ENCODE data around the gene NELL1.
"Not testable (repeated sequence)": the region's sequence is repeated elsewhere in the genome, so short reads cannot be mapped to it uniquely, and the experiment has no call there.

The NELL1 gene

DNA sequence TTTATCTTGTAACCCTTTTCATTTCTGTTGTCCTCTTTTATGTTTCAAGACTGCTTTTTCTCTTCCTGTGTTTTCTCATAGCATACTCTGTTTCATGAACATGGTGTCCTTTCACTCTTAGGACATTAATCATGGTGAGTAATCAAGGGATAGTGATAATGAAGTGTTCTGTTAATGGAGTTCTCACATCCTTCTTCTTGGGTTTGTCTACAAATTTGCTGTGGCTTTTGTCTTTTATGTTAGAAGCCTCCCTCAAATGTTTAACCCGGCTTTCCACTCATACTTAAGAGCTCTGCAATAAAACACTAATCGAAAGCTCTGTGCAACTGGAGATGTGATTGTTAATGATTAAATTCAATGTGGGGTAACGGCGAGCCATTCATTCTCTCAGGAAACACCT, 593.6 kb downstream of the NELL1 start:
- no peak for FAIRE-seq
- DNase-seq (ENCODE audit: insufficient read length, low spot score) = no peak

GRCh38 chr11:21264125-21264524, 594.7 kb downstream of the NELL1 start:
- TF ChIP-seq POLR2A (IDR thresholded peaks at IDR 0.05; ENCODE audit: low read depth, low read length) = no peak
- TF ChIP-seq TAF1 (IDR thresholded peaks at IDR 0.05; ENCODE audit: low read depth, low read length) = no peak
- TF ChIP-seq POLR2AphosphoS5 (IDR thresholded peaks at IDR 0.05; ENCODE audit: low read depth, low read length) = no peak
- TF ChIP-seq PAX5 (IDR thresholded peaks at IDR 0.05; ENCODE audit: insufficient read depth, low read length, severe bottlenecking) = no peak
- TF ChIP-seq SPI1 (IDR thresholded peaks at IDR 0.05; ENCODE audit: low read depth, low read length) = no peak
- TF ChIP-seq POU2F2 (IDR thresholded peaks at IDR 0.05; ENCODE audit: low read depth, low read length) = no peak
- FAIRE-seq (no peak), DNase-seq (ENCODE audit: insufficient read length, low spot score) (no peak)

More for the DNA sequence above, 593.6 kb downstream of the NELL1 start:
- TF ChIP-seq TAF1 (IDR thresholded peaks at IDR 0.05; ENCODE audit: low read depth, low read length) = no peak
- TF ChIP-seq POLR2AphosphoS5 (IDR thresholded peaks at IDR 0.05; ENCODE audit: low read depth, low read length) = no peak
- no peak for TF ChIP-seq POU2F2 (IDR thresholded peaks at IDR 0.05; ENCODE audit: low read depth, low read length)
- no peak for TF ChIP-seq SPI1 (IDR thresholded peaks at IDR 0.05; ENCODE audit: low read depth, low read length)
- TF ChIP-seq POLR2A (IDR thresholded peaks at IDR 0.05; ENCODE audit: low read depth, low read length) = no peak

DNA sequence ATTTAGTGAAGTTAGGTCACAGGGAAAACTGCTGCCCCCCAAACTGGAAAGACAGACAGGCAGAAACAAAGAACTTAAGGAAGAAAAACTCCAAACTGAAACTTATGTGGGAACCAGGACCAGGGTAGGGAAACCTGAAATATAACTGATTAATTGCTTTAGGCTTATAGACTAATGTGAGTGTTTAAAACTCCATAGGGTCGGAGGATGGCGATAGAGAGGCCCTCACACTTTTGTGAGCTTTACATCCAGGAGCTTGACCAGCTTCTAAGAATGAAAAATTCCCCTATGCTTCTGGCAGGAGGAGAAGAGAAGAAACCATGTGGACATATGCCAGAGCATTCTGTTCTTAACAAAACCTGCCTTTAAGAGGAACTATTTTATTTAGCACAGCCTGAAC, 598.6 kb downstream of the NELL1 start:
- no peak for TF ChIP-seq POLR2AphosphoS5 (IDR thresholded peaks at IDR 0.05; ENCODE audit: low read depth, low read length)
- TF ChIP-seq TAF1 (IDR thresholded peaks at IDR 0.05; ENCODE audit: low read depth, low read length) = no peak
- no peak for TF ChIP-seq POLR2A (IDR thresholded peaks at IDR 0.05; ENCODE audit: low read depth, low read length)
- no peak for TF ChIP-seq POU2F2 (IDR thresholded peaks at IDR 0.05; ENCODE audit: low read depth, low read length)
- no peak for TF ChIP-seq SPI1 (IDR thresholded peaks at IDR 0.05; ENCODE audit: low read depth, low read length)
- TF ChIP-seq PAX5 (IDR thresholded peaks at IDR 0.05; ENCODE audit: insufficient read depth, low read length, severe bottlenecking) = no peak
- FAIRE-seq (no peak), DNase-seq (ENCODE audit: insufficient read length, low spot score) (no peak)

GRCh38 chr11:21272139-21272538, 602.8 kb downstream of the NELL1 start:
- not testable (repeated sequence) for FAIRE-seq; DNase-seq (ENCODE audit: insufficient read length, low spot score)

DNA sequence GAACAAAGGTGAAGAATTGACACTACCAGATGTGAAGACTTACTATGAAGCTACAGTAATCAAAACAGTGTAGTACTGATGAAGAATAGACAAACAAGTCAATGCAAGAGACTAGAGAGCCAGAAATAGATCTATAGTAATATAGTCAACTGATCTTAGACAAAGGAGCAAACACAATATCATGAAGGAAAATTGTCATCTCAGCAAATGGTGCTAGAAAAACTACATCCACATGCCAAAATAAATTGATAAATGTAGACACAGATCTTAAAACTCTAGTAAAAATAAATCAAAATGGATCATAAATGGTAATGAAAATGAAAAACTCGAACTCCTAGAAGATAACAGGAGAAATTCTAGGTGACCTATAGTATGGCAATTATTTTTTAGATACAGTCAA, 609.5 kb downstream of the NELL1 start:
- FAIRE-seq (no peak), DNase-seq (ENCODE audit: insufficient read length, low spot score) (no peak)
- no peak for TF ChIP-seq POU2F2 (IDR thresholded peaks at IDR 0.05; ENCODE audit: low read depth, low read length)
- no peak for TF ChIP-seq POLR2AphosphoS5 (IDR thresholded peaks at IDR 0.05; ENCODE audit: low read depth, low read length)
- TF ChIP-seq PAX5 (IDR thresholded peaks at IDR 0.05; ENCODE audit: insufficient read depth, low read length, severe bottlenecking) = no peak
- TF ChIP-seq TAF1 (IDR thresholded peaks at IDR 0.05; ENCODE audit: low read depth, low read length) = no peak
- TF ChIP-seq SPI1 (IDR thresholded peaks at IDR 0.05; ENCODE audit: low read depth, low read length) = no peak
- no peak for TF ChIP-seq POLR2A (IDR thresholded peaks at IDR 0.05; ENCODE audit: low read depth, low read length)

GRCh38 chr11:21285104-21285503, 615.7 kb downstream of the NELL1 start:
- DNase-seq (ENCODE audit: insufficient read length, low spot score) (no peak), FAIRE-seq (no peak)
- TF ChIP-seq POLR2AphosphoS5 (IDR thresholded peaks at IDR 0.05; ENCODE audit: low read depth, low read length) (no peak), PAX5 (IDR thresholded peaks at IDR 0.05; ENCODE audit: insufficient read depth, low read length, severe bottlenecking) (no peak), POU2F2 (IDR thresholded peaks at IDR 0.05; ENCODE audit: low read depth, low read length) (no peak), TAF1 (IDR thresholded peaks at IDR 0.05; ENCODE audit: low read depth, low read length) (no peak), SPI1 (IDR thresholded peaks at IDR 0.05; ENCODE audit: low read depth, low read length) (no peak), POLR2A (IDR thresholded peaks at IDR 0.05; ENCODE audit: low read depth, low read length) (no peak)

- DNase-seq (ENCODE audit: insufficient read length, low spot score) (no peak), FAIRE-seq (no peak)
- TF ChIP-seq POLR2A (IDR thresholded peaks at IDR 0.05; ENCODE audit: low read depth, low read length) = no peak
- TF ChIP-seq POU2F2 (IDR thresholded peaks at IDR 0.05; ENCODE audit: low read depth, low read length) = no peak
- no peak for TF ChIP-seq TAF1 (IDR thresholded peaks at IDR 0.05; ENCODE audit: low read depth, low read length)
- no peak for TF ChIP-seq SPI1 (IDR thresholded peaks at IDR 0.05; ENCODE audit: low read depth, low read length)
- TF ChIP-seq PAX5 (IDR thresholded peaks at IDR 0.05; ENCODE audit: insufficient read depth, low read length, severe bottlenecking) = no peak
- no peak for TF ChIP-seq POLR2AphosphoS5 (IDR thresholded peaks at IDR 0.05; ENCODE audit: low read depth, low read length)
These were observed 620.3 kb downstream of the NELL1 start for GRCh38 chr11:21289686-21290085.

DNA sequence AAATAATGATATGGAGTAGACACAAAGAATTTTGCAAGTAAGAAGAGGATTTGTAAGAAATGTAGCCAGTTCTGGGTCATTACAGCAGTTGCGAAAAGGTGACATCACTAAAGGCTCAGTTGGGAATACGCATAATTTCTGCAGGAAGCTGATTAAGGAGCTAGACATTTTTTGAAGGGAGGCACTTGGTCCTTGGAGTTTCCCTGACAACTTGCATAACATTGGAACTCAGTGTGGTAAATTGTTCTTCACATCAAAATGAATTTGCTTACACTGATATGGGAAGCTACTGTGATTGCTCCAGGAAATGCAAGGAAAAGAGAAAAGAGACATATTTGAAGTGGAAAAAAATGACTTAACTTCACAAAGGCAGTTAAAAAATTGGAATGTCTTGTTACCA, 626.1 kb downstream of the NELL1 start:
- DNase-seq (ENCODE audit: insufficient read length, low spot score) = no peak
- no peak for TF ChIP-seq POLR2AphosphoS5 (IDR thresholded peaks at IDR 0.05; ENCODE audit: low read depth, low read length)
- no peak for TF ChIP-seq TAF1 (IDR thresholded peaks at IDR 0.05; ENCODE audit: low read depth, low read length)
- TF ChIP-seq PAX5 (IDR thresholded peaks at IDR 0.05; ENCODE audit: insufficient read depth, low read length, severe bottlenecking) = no peak
- no peak for TF ChIP-seq POLR2A (IDR thresholded peaks at IDR 0.05; ENCODE audit: low read depth, low read length)
- no peak for TF ChIP-seq SPI1 (IDR thresholded peaks at IDR 0.05; ENCODE audit: low read depth, low read length)
- TF ChIP-seq POU2F2 (IDR thresholded peaks at IDR 0.05; ENCODE audit: low read depth, low read length) = no peak
- no peak for FAIRE-seq

DNA sequence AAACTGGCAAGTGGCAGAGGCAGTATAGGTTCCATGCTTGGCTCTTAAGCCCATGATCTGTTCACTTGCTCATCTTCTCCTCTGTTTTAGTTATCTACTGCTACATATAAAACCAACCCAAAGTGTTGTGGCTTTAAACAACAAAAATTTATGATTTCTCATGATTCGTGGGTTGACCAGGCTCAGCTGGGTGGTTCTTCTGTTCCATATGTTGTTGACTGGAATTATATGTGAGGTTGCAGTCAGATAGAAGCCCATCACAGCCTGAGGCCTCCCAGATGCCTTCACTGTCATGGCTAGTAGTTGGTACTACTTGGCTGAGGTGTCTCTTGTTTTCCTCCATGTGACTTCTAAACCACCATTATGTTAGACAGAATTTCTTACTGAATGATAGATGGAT, 632.6 kb downstream of the NELL1 start:
- TF ChIP-seq POLR2A (IDR thresholded peaks at IDR 0.05; ENCODE audit: low read depth, low read length) (no peak), POLR2AphosphoS5 (IDR thresholded peaks at IDR 0.05; ENCODE audit: low read depth, low read length) (no peak), TAF1 (IDR thresholded peaks at IDR 0.05; ENCODE audit: low read depth, low read length) (no peak), SPI1 (IDR thresholded peaks at IDR 0.05; ENCODE audit: low read depth, low read length) (no peak), PAX5 (IDR thresholded peaks at IDR 0.05; ENCODE audit: insufficient read depth, low read length, severe bottlenecking) (no peak), POU2F2 (IDR thresholded peaks at IDR 0.05; ENCODE audit: low read depth, low read length) (no peak)
- FAIRE-seq (no peak), DNase-seq (ENCODE audit: insufficient read length, low spot score) (no peak)

DNA sequence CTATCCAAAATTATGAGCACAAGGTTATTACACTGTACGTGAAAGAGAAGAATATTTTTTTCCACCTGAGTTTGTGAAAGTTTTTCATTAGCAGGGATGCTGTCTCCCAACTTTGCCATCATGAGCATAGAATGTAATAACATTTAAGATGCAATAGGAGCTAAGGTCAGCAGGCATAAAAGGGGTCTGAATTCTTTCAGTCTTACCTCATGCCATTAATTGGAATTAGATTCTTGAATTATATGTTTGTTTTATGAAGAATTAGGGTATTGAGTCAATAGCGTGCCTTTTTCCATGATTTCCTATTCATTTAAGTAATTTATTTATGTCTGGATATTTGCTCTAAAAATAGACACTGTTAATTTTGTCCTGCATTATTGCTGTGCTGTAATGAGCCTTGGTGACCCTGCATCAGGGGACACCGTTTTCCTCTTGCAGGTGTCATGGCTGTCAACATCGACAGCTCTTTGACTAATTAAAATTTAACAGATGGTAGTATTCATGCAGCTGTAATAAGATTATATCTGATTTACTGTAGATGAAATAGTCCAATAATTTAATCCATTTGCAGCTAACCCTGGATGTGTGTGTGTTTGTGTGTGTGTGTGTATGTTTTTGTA, 637.5 kb downstream of the NELL1 start:
- no peak for FAIRE-seq
- TF ChIP-seq POLR2A (IDR thresholded peaks at IDR 0.05; ENCODE audit: low read depth, low read length) (no peak), TAF1 (IDR thresholded peaks at IDR 0.05; ENCODE audit: low read depth, low read length) (no peak), POLR2AphosphoS5 (IDR thresholded peaks at IDR 0.05; ENCODE audit: low read depth, low read length) (no peak), SPI1 (IDR thresholded peaks at IDR 0.05; ENCODE audit: low read depth, low read length) (no peak), PAX5 (IDR thresholded peaks at IDR 0.05; ENCODE audit: insufficient read depth, low read length, severe bottlenecking) (no peak), POU2F2 (IDR thresholded peaks at IDR 0.05; ENCODE audit: low read depth, low read length) (no peak)
- DNase-seq (ENCODE audit: insufficient read length, low spot score) = no peak
